GM21367 (cell line): ENCODE measurements around the gene TSPAN11.
"Not testable (repeated sequence)": the region's sequence is repeated elsewhere in the genome, so short reads cannot be mapped to it uniquely, and the experiment has no call there.

ENCODE experiments used
- ATAC-seq: cut with Tn5 transposase; IDR thresholded peaks from one replicate; pipeline ENCODE4 v1.9.1; 2021; ENCODE audit not compliant: unreplicated experiment

Gene TSPAN11

GRCh38 chr12:31000751-31001150 lies 74.2 kb downstream of the TSPAN11 start:
- no peak for ATAC-seq

GRCh38 chr12:31001581-31002360 lies 75.2 kb downstream of the TSPAN11 start:
- ATAC-seq, result no peak

- no peak for ATAC-seq
These were observed 75.8 kb downstream of the TSPAN11 start for GRCh38 chr12:31002361-31002725.

GRCh38 chr12:31002999-31003398 lies 76.5 kb downstream of the TSPAN11 start:
- peak; percentile 45 for ATAC-seq

- no peak for ATAC-seq
These were observed 77.5 kb downstream of the TSPAN11 start for GRCh38 chr12:31003861-31004640.

GRCh38 chr12:31004666-31005065 lies 78.1 kb downstream of the TSPAN11 start:
- no peak for ATAC-seq

- ATAC-seq, result no peak
These were observed 78.9 kb downstream of the TSPAN11 start for GRCh38 chr12:31005256-31005943.

- no peak for ATAC-seq
These were observed 79.4 kb downstream of the TSPAN11 start for GRCh38 chr12:31005944-31006361.

- no peak for ATAC-seq
These were observed 80.0 kb downstream of the TSPAN11 start for GRCh38 chr12:31006416-31007152.

- no peak for ATAC-seq
These were observed 80.6 kb downstream of the TSPAN11 start for GRCh38 chr12:31007153-31007495.

- no peak for ATAC-seq
These were observed 81.2 kb downstream of the TSPAN11 start for GRCh38 chr12:31007636-31008175.

- ATAC-seq, result no peak
These were observed 81.8 kb downstream of the TSPAN11 start for GRCh38 chr12:31008241-31008761.

- ATAC-seq, result no peak
These were observed 82.7 kb downstream of the TSPAN11 start for GRCh38 chr12:31008961-31009840.

- ATAC-seq, result no peak
These were observed 83.4 kb downstream of the TSPAN11 start for GRCh38 chr12:31009976-31010375.

GRCh38 chr12:31011336-31011735 lies 84.8 kb downstream of the TSPAN11 start:
- no peak for ATAC-seq

- ATAC-seq, result no peak
These were observed 85.4 kb downstream of the TSPAN11 start for GRCh38 chr12:31011746-31012566.

GRCh38 chr12:31012567-31012891 lies 86.0 kb downstream of the TSPAN11 start:
- ATAC-seq, result not testable (repeated sequence)

- no peak for ATAC-seq
These were observed 88.7 kb downstream of the TSPAN11 start for GRCh38 chr12:31015215-31015614.

GRCh38 chr12:31016057-31016456 lies 89.5 kb downstream of the TSPAN11 start:
- ATAC-seq, result no peak
